Stimulated activated naive CD4-positive, alpha-beta T cell treated with Interleukin-2 at 50 U/mL for 16 hours (primary cell): Measurements from ENCODE around the gene KRTAP9-9.
"Not testable (repeated sequence)": the region's sequence is repeated elsewhere in the genome, so short reads cannot be mapped to it uniquely, and the experiment has no call there.

Experiments used
- DNase-seq: peaks from one replicate; lab custom pipeline; 2025; lab: John Stamatoyannopoulos, UW

Gene KRTAP9-9

DNA sequence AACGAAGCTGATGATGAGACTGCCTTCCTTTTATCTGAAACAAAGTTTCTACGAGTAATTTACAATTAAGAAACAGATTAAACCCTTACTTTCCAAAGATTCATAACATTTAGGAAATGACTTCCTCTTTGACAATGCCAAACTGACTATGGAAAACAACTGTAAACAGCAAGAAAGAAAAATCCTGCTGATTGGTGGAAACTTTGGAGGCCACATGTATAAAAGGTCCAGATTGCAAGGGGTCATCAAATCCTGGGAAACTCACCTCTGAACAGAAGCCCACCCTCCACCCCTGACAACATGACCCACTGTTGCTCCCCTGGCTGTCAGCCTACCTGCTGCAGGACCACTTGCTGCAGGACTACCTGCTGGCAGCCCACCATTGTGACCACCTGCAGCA lies 9.9 kb downstream of the KRTAP9-9 start, which contains the start of gene KRTAP9-6:
Gene KRTAP9-6 (plus strand): TSS at position 301 of the 400 bp plus-strand sequence. CDS start 0 bp downstream, at position 301.
- DNase-seq = no peak

GRCh38 chr17:41267711-41268110 lies 12.5 kb downstream of the KRTAP9-9 start:
- DNase-seq = no peak

GRCh38 chr17:41271323-41271722 lies 16.1 kb downstream of the KRTAP9-9 start:
- not testable (repeated sequence) for DNase-seq

DNA sequence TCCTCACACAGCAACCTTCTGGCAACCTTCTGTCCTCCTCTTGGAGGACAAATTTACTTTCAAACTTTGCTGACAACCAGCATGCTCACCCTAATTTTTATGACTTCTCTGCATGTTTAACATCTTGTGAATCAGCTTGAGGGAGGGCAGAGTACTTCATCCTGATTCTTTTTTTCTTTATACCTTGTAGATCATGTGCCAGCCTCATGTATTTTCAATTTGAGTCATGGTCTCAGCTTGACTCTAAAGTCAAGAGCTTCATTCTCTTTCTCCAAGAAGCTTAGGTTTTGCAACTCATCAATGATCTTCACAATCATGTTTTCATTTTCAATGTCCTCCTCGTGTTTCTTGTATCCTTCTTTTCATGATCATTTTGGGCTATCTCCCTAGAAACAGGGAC lies 16.7 kb downstream of the KRTAP9-9 start:
- no peak for DNase-seq

- DNase-seq = not testable (repeated sequence)
These were observed 20.5 kb downstream of the KRTAP9-9 start, which contains the start of gene KRTAP9-7 for GRCh38 chr17:41275648-41276190. Gene KRTAP9-7 (plus strand): TSS chr17:41275698. CDS start chr17:41275698, 0 bp downstream.

DNA sequence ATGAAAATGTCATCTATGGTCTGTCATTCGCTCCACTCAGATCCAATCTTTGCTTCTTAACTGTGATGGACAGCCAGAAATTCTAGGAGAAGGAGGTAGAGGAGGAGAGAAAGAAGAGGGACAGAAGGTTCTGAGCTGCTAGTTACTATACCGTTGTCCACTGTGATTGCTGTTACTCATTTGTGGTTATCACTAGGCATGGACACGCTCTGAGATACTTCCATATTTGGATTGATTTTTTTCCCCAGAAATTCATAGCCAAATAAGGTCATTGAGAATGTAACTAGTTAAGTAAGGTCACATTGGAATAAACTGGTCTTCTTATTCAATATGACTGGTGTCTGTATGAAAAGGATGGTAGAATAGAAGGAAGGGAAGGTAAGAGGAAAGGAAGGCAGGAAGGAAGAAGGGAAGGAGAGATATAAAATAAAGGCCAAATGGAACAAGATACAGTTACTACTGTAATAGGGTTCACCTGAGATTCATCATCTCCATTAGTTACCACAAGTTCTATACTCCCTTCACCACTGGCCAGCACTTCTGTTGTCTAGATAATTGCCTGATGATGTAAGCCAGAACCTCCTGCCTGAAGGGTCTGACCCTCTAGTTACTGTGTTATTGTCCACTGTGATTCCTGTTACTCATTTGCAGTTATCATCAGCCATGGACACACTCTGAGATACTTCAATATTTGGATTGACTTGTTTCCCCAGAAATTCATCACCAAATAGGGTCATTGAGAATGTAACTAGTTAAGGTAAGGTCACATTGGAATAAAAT lies 23.2 kb downstream of the KRTAP9-9 start:
- no peak for DNase-seq

DNA sequence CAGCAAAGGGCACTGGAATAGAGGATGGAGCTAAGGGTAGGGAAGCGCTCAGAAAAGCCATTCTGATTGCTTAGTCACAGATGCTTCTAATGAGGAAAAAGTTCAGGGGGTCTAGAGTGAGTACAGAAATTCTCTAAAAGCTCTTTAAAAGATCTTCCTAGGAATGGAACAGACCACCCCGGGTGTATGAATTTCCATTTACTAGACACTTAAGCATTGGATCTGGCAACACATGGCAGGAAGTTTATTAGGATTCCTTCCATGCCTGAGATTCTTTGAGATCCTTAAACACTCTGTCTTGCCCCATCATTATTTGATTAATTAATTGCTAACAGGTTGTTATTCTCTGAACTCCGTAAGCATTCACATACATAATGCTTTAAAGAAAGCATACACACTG lies 28.9 kb downstream of the KRTAP9-9 start:
- DNase-seq = no peak

GRCh38 chr17:41284546-41284945 lies 29.4 kb downstream of the KRTAP9-9 start:
- no peak for DNase-seq

- no peak for DNase-seq
These were observed 31.9 kb downstream of the KRTAP9-9 start for GRCh38 chr17:41287050-41287449.

DNA sequence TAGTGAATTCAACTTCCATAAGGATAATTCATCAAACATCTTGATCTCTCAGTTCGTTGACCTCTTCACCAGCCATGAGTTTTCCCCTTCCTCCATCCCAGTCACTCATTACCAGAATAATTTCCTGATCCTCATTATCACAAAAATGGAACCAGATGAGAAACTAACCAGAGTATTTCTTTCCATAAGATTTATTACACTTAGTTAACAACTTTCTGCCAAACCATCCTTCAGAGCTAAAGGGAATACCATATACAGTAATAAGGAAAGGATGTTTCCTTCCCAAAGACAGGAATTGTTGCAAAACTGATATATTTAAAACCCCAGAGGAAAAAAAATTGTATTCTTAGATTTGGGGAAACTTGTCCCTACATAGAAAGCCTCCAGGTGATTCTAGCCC lies 38.8 kb downstream of the KRTAP9-9 start:
- DNase-seq = no peak

DNA sequence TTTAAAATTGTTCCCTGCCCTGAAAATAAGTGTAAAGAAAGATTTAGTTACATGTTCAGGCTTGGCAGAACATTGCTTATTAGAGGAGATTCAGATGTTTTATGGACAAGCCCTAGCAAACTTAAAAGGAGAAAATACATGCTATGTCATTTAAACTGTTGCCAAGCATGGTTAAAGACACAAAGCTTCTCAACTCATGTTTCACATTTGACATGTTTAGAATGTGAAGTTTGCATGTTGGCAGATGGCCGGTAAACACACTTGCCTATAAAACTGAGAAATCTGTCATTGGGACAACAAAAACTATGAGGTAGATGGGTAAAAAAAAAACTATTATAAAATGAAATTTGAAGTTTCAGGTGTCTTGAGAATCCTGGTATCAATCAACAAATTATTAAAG lies 41.7 kb downstream of the KRTAP9-9 start:
- no peak for DNase-seq

DNA sequence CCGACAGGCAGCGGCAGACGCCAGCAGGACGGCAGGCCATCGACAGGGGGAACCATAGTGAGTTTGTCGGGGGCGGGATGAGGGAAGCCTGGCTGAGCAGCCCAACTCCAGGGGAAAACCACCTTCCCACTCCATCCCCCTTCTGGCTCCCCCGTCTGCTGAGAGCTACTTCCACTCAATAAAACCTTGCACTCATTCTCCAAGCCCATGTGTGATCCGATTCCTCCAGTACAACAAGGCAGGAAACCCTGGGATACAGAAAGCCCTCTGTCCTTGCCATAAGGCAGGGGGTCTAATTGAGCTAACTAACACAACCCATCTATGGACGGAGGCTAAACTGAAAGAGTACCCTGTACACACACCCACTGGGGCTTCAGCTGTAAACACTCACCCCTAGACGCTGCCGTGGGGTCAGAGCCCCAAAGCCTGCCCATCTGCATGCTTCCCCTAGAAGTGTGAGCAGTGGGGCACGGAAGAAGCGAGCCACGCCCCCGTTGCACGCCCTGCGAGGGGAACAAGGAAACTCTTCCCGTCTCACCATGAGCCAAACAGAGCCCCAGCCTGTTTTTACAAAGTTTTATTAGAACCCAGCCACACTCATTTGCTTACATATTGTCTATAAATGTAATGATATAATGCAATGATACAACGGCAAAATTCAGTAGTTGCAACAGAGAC lies 43.4 kb downstream of the KRTAP9-9 start:
- no peak for DNase-seq

- no peak for DNase-seq
These were observed 46.1 kb downstream of the KRTAP9-9 start for GRCh38 chr17:41301204-41301790.

- no peak for DNase-seq
These were observed 47.0 kb downstream of the KRTAP9-9 start, which contains the start of gene KRTAP29-1 for GRCh38 chr17:41301916-41302901. Gene KRTAP29-1 (minus strand): TSS chr17:41302851. CDS start chr17:41302851, 0 bp downstream.

- no peak for DNase-seq
These were observed 47.8 kb downstream of the KRTAP9-9 start for GRCh38 chr17:41302981-41303380.

GRCh38 chr17:41304091-41304490 lies 48.9 kb downstream of the KRTAP9-9 start:
- DNase-seq = no peak
